H9 (cell line): ENCODE measurements around the gene TMEM273. TPM values are rescaled to one million over a fixed set of nuclear protein-coding genes. Genes with fewer than 3 reads are reported as not detected.

Experiments
- DNase-seq: peaks from one replicate; pipeline ENCODE4 v3.0.0-alpha.2; 2017
- H2AFZ ChIP-seq: one replicate; pipeline ENCODE4 v1.6.1; 2013; ENCODE audit warnings: mild to moderate bottlenecking, low read length, control low read depth, moderate library complexity
- H2AK5ac ChIP-seq: 2 replicates; pipeline ENCODE4 v1.6.1; 2013; ENCODE audit warnings: low read length, control low read depth, mixed read lengths; ENCODE audit not compliant: insufficient read length
- H2BK120ac ChIP-seq: one replicate; pipeline ENCODE4 v1.6.1; 2013; ENCODE audit warnings: low read depth, mild to moderate bottlenecking, low read length, control low read depth, inconsistent platforms; ENCODE audit not compliant: poor library complexity, severe bottlenecking
- H2BK12ac ChIP-seq: 2 replicates; pipeline ENCODE4 v1.6.1; 2013; ENCODE audit warnings: low read length, control low read depth, mixed read lengths, low read depth; ENCODE audit not compliant: insufficient read length
- H2BK15ac ChIP-seq: 2 replicates; pipeline ENCODE4 v1.6.1; 2013; ENCODE audit warnings: low read depth, low read length, control low read depth
- H2BK20ac ChIP-seq: one replicate; pipeline ENCODE4 v1.6.1; 2013; ENCODE audit warnings: low read depth, mild to moderate bottlenecking, low read length, control low read depth, inconsistent platforms; ENCODE audit not compliant: poor library complexity, severe bottlenecking
- H2BK5ac ChIP-seq: 2 replicates; pipeline ENCODE4 v1.6.1; 2013; ENCODE audit warnings: low read length, control low read depth, mixed read lengths; ENCODE audit not compliant: insufficient read length
- H3K14ac ChIP-seq: 2 replicates; pipeline ENCODE4 v1.6.1; 2013; ENCODE audit warnings: low read length, control low read depth; ENCODE audit not compliant: insufficient read depth
- H3K18ac ChIP-seq: 2 replicates; pipeline ENCODE4 v1.6.1; 2013; ENCODE audit warnings: low read depth, mild to moderate bottlenecking, mixed read lengths, low read length, control low read depth; ENCODE audit not compliant: insufficient read length
- H3K23ac ChIP-seq: 2 replicates; pipeline ENCODE4 v1.6.1; 2013; ENCODE audit warnings: low read length, control low read depth, mixed read lengths, low read depth; ENCODE audit not compliant: insufficient read length
- H3K23me2 ChIP-seq: 2 replicates; pipeline ENCODE4 v1.6.1; 2013; ENCODE audit warnings: low read depth, mild to moderate bottlenecking, mixed read lengths, low read length, control low read depth; ENCODE audit not compliant: insufficient read length, poor library complexity, severe bottlenecking
- H3K27ac ChIP-seq: 2 replicates; pipeline ENCODE4 v1.5.1; 2013; ENCODE audit warnings: low read length, control low read depth, mixed read lengths, low read depth; ENCODE audit not compliant: insufficient read length
- H3K27me3 ChIP-seq: 2 replicates; pipeline ENCODE4 v1.6.1; 2013; ENCODE audit warnings: low read length, control low read depth, inconsistent platforms; ENCODE audit not compliant: insufficient read depth
- H3K4ac ChIP-seq: 2 replicates; pipeline ENCODE4 v1.6.1; 2013; ENCODE audit warnings: low read depth, mild to moderate bottlenecking, control low read depth, inconsistent platforms, low read length, moderate library complexity
- H3K4me1 ChIP-seq: 2 replicates; pipeline ENCODE4 v1.6.1; 2013; ENCODE audit warnings: low read length, control low read depth, inconsistent platforms; ENCODE audit not compliant: insufficient read depth
- H3K4me2 ChIP-seq: 2 replicates; pipeline ENCODE4 v1.6.1; 2013; ENCODE audit warnings: low read length, control low read depth, mixed read lengths; ENCODE audit not compliant: insufficient read length, insufficient read depth
- H3K56ac ChIP-seq: 2 replicates; pipeline ENCODE4 v1.6.1; 2013; ENCODE audit warnings: low read depth, mild to moderate bottlenecking, mixed read lengths, low read length, control low read depth; ENCODE audit not compliant: insufficient read length
- H3K79me1 ChIP-seq: 2 replicates; pipeline ENCODE4 v1.6.1; 2013; ENCODE audit warnings: low read depth, mild to moderate bottlenecking, moderate library complexity, low read length, control low read depth, inconsistent platforms; ENCODE audit not compliant: insufficient read depth, poor library complexity, severe bottlenecking
- H3K79me2 ChIP-seq: 2 replicates; pipeline ENCODE4 v1.6.1; 2013; ENCODE audit warnings: low read length, control low read depth, inconsistent platforms; ENCODE audit not compliant: insufficient read depth
- H3K9ac ChIP-seq: 2 replicates; pipeline ENCODE4 v1.6.1; 2013; ENCODE audit warnings: low read length, control low read depth, mixed read lengths; ENCODE audit not compliant: insufficient read length; ENCODE audit errors: extremely low read depth
- H3K9me3 ChIP-seq: one replicate; pipeline ENCODE4 v1.6.1; 2013; ENCODE audit warnings: low read depth, low read length, inconsistent platforms; ENCODE audit not compliant: control insufficient read depth
- H3T11ph ChIP-seq: one replicate; pipeline ENCODE4 v1.6.1; 2013; ENCODE audit warnings: mild to moderate bottlenecking, low read length, control low read depth, inconsistent platforms
- H4K20me1 ChIP-seq: one replicate; pipeline ENCODE4 v1.6.1; 2013; ENCODE audit not compliant: control insufficient read depth, insufficient read length, insufficient read depth
- H4K5ac ChIP-seq: 2 replicates; pipeline ENCODE4 v1.6.1; 2013; ENCODE audit warnings: low read depth, mild to moderate bottlenecking, mixed read lengths, low read length, control low read depth; ENCODE audit not compliant: insufficient read length
- H4K8ac ChIP-seq: replicated peaks from 2 replicates; pipeline ENCODE4 v1.6.1; 2013; ENCODE audit warnings: low read length, control low read depth, mixed read lengths, low read depth; ENCODE audit not compliant: insufficient read length
- H4K91ac ChIP-seq: 2 replicates; pipeline ENCODE4 v1.6.1; 2013; ENCODE audit warnings: low read depth, mild to moderate bottlenecking, moderate library complexity, mixed read lengths, low read length, control low read depth; ENCODE audit not compliant: insufficient read length
- H3K27ac Mint-ChIP-seq, 3 experiments: 2 replicates in 2 of 3; 3 replicates in 1 of 3; pipeline ENCODE4 v1.8.0; 2020 to 2021; ENCODE audit warnings: mixed read lengths in 3 of 3, mild to moderate bottlenecking in 1 of 3, moderate library complexity in 1 of 3
- H3K27me3 Mint-ChIP-seq: 2 replicates; pipeline ENCODE4 v1.8.0; 2021; ENCODE audit warnings: low read depth, mild to moderate bottlenecking, moderate library complexity, mixed read lengths
- H3K36me3 Mint-ChIP-seq, 3 experiments: 2 replicates in 2 of 3; 3 replicates in 1 of 3; pipeline ENCODE4 v1.8.0; 2020 to 2021; ENCODE audit warnings: low read depth in 3 of 3, mixed read lengths in 3 of 3; ENCODE audit not compliant: insufficient read depth in 1 of 3
- H3K4me1 Mint-ChIP-seq, 2 experiments: 2 replicates each; pipeline ENCODE4 v1.8.0; 2020; ENCODE audit warnings: mixed read lengths in 2 of 2
- H3K4me3 Mint-ChIP-seq, 2 experiments: 2 replicates in 1 of 2; 3 replicates in 1 of 2; pipeline ENCODE4 v1.8.0; 2020 to 2021; ENCODE audit warnings: mild to moderate bottlenecking in 2 of 2, mixed read lengths in 2 of 2, moderate library complexity in 1 of 2
- H3K9me3 Mint-ChIP-seq, 2 experiments: 2 replicates in 1 of 2; 3 replicates in 1 of 2; pipeline ENCODE4 v1.8.0; 2020; ENCODE audit warnings: mild to moderate bottlenecking in 2 of 2, mixed read lengths in 2 of 2, moderate library complexity in 1 of 2
- WGBS: extraction: QIAGEN DNeasy Blood & Tissue Kit; methylation state at CpG from one replicate; pipeline ENCODE4 v1.1.7; 2013; ENCODE audit warnings: missing lambda C conversion rate, low lambda C conversion rate, mixed read lengths; ENCODE audit not compliant: insufficient read length; ENCODE audit errors: extremely low coverage; 5-methylcytosine and 5-hydroxymethylcytosine counted together
- total RNA-seq: library from RNA; stranded (reverse); gene quantifications from 2 replicates; pipeline ENCODE4 v1.2.1, GENCODE V29; 2021
- TF ChIP-seq, protein P1 (sequence below): fragments of 200-600 bp; sonication (generic); conservative IDR thresholded peaks from 3 replicates; pipeline ENCODE4 v1.8.0; 2021; ENCODE audit warnings: antibody characterized with exemption, mild to moderate bottlenecking

The TMEM273 gene
- total RNA-seq, 1 experiment from 2014 or later = not detected

DNA sequence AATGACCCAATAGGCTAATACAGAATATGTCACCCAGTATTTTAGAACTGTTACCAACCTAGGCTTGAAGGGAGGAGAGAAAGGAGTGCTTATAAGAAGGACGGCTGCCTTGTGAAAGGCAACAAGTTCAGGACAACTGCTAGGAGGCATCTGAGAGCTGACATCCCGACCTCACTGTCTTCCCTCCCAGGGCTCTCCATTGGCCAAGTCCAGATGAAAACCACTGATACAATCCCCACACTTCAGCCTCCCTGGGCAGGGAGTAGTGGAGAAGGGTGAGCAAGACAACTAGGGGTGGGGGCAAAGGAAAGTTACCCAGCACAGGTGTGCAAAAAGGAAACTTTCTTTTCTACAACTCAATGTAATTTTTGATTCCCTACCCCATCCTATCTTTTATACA, 29.5 kb upstream of the TMEM273 start:
- H2BK15ac ChIP-seq = no peak overlapping the region
- no peak overlapping the region for H3T11ph ChIP-seq
- no peak for DNase-seq
- H2AK5ac ChIP-seq = no peak overlapping the region
- no peaks in the 10 kb centered on the region for H3K4me1 ChIP-seq
- Mint-ChIP-seq H3K9me3 (peaks cover 2 to 3% of the 10 kb centered on the region in 2 experiments; a peak in 2 of 5 replicates), H3K4me3 (no peak overlapping the region), H3K36me3 (no peaks in the 10 kb centered on the region), H3K27ac (no peak overlapping the region), H3K27me3 (peaks cover 32% of the 10 kb centered on the region), H3K4me1 (peaks cover 5 to 12% of the 10 kb centered on the region in 2 experiments)
- H2BK5ac ChIP-seq = no peak overlapping the region
- no peaks in the 10 kb centered on the region for H3K9me3 ChIP-seq
- H3K14ac ChIP-seq = no peak overlapping the region
- TF ChIP-seq, protein P1, sequence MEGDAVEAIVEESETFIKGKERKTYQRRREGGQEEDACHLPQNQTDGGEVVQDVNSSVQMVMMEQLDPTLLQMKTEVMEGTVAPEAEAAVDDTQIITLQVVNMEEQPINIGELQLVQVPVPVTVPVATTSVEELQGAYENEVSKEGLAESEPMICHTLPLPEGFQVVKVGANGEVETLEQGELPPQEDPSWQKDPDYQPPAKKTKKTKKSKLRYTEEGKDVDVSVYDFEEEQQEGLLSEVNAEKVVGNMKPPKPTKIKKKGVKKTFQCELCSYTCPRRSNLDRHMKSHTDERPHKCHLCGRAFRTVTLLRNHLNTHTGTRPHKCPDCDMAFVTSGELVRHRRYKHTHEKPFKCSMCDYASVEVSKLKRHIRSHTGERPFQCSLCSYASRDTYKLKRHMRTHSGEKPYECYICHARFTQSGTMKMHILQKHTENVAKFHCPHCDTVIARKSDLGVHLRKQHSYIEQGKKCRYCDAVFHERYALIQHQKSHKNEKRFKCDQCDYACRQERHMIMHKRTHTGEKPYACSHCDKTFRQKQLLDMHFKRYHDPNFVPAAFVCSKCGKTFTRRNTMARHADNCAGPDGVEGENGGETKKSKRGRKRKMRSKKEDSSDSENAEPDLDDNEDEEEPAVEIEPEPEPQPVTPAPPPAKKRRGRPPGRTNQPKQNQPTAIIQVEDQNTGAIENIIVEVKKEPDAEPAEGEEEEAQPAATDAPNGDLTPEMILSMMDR = no peak
- H4K5ac ChIP-seq = no peak overlapping the region
- no peak overlapping the region for H3K4ac ChIP-seq
- H2BK120ac ChIP-seq = no peak overlapping the region
- no peaks in the 10 kb centered on the region for H3K23me2 ChIP-seq
- H3K4me2 ChIP-seq = no peak overlapping the region
- no CpG with 5 or more reads among the region's 2 CpGs for WGBS
- no peak overlapping the region for H3K23ac ChIP-seq
- no peak overlapping the region for H4K91ac ChIP-seq
- no peaks in the 10 kb centered on the region for H3K79me2 ChIP-seq
- no peak overlapping the region for H3K56ac ChIP-seq
- H2BK12ac ChIP-seq = no peak overlapping the region
- no peak overlapping the region for H2BK20ac ChIP-seq
- no peaks in the 10 kb centered on the region for H3K79me1 ChIP-seq
- no peak overlapping the region for H3K27ac ChIP-seq
- H3K9ac ChIP-seq = no peak overlapping the region
- no peaks in the 10 kb centered on the region for H3K27me3 ChIP-seq
- H4K8ac ChIP-seq = no peak overlapping the region
- no peak overlapping the region for H2AFZ ChIP-seq
- no peak overlapping the region for H3K18ac ChIP-seq
- no peaks in the 10 kb centered on the region for H4K20me1 ChIP-seq
